Activated CD4-positive, alpha-beta memory T cell treated with anti-CD3 and anti-CD28 coated beads, Interleukin-2, amount 10 ng/mL, durations not matched to agents 7 days and 5 days (primary cell): ENCODE measurements around the gene GIMAP7. TPM values are rescaled to one million over a fixed set of nuclear protein-coding genes. Genes with fewer than 3 reads are reported as not detected.
A peak's percentile ranks its signal among the peaks of the same experiment; 100 is the strongest.

ENCODE experiments used
- CTCF ChIA-PET: fragments of 350-600 bp; sonication (Branson Sonifier 250); formaldehyde crosslinking; loops from one replicate; lab custom pipeline; 2021; ENCODE audit warnings: antibody characterized with exemption, inconsistent platforms; lab: Charles Lee
- POLR2A ChIA-PET: fragments of 350-600 bp; sonication (Branson Sonifier 250); formaldehyde crosslinking; loops from one replicate; lab custom pipeline; 2021; ENCODE audit warnings: antibody characterized with exemption; lab: Charles Lee
- DNase-seq: peaks from one replicate; pipeline ENCODE4 v3.0.0-alpha.2; 2020
- H3K27ac Mint-ChIP-seq: one replicate; pipeline ENCODE4 v1.8.0; 2021; ENCODE audit warnings: mild to moderate bottlenecking, mixed read lengths
- H3K27me3 Mint-ChIP-seq: one replicate; pipeline ENCODE4 v1.8.0; 2021; ENCODE audit warnings: mixed read lengths
- H3K36me3 Mint-ChIP-seq: one replicate; pipeline ENCODE4 v1.8.0; 2021; ENCODE audit warnings: low read depth, mixed read lengths
- H3K4me1 Mint-ChIP-seq: one replicate; pipeline ENCODE4 v1.8.0; 2021; ENCODE audit warnings: mixed read lengths
- H3K4me3 Mint-ChIP-seq: one replicate; pipeline ENCODE4 v1.8.0; 2021; ENCODE audit warnings: mild to moderate bottlenecking, mixed read lengths
- H3K9me3 Mint-ChIP-seq: one replicate; pipeline ENCODE4 v1.8.0; 2021; ENCODE audit warnings: mixed read lengths
- total RNA-seq, 2 experiments: library from RNA; stranded (reverse); gene quantifications; one replicate each; pipeline ENCODE4 v1.2.3, GENCODE V29; 2021

The GIMAP7 gene
- total RNA-seq, 2 experiments from 2014 or later, result 169 to 171 TPM

DNA sequence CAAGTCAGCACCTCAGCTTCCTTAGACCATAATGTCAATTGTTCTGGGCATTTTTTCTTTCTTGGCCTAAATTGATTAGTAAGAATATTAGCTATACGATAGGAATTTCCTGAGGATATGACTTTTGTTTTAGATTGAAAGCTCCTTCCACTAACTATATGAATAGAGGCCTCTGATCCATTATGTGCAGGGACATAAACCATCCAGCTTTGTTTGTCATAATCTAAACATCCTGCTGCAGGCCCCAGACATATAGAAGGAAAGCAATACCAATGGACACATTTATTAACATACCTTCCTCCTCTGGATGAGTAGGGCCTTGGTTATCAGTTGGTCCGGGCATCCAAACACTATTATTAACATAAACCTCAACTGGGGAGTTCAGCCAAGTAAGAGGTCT is 48.2 kb downstream of the GIMAP7 start:
- Mint-ChIP-seq H3K9me3 (peaks cover 35% of the 10 kb centered on the region), H3K27me3 (no peaks in the 10 kb centered on the region), H3K36me3 (peaks cover 63% of the 10 kb centered on the region), H3K27ac (peak overlapping the region; percentile 78), H3K4me3 (no peak overlapping the region), H3K4me1 (peaks cover 54% of the 10 kb centered on the region)
- ChIA-PET POLR2A (interaction anchor here (0.9 to 1.9 kb wide), 5 partner anchors 10 to 192 kb away, joined by 3 to 7 read pairs (median 4); no protein-coding TSS in a partner anchor), CTCF (interaction anchor here (0.8 to 4.9 kb wide), 3 partner anchors 48 to 178 kb away, joined by 3 to 21 read pairs (median 3); partner anchors contain the start of gene GIMAP7)
- no peak for DNase-seq

DNA sequence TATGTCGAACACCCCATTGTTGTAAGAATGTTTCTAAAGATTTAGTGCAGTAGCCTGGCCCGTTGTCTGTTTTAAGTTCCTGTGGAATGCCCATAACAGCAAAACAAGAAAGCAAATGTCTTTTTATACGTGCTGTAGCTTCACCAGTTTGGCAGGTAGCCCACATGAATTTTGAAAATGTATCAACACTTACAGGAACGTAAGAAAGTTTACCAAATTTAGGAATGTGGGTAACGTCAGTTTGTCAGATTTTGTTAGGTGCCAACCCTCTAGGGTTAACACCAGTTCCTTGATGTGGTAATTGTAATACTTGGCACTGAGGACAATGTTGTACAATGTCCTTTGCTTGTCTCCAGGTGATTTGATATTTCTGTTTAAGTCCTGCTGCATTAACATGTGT is 49.3 kb downstream of the GIMAP7 start:
- peaks cover 27% of the 10 kb centered on the region for H3K9me3 Mint-ChIP-seq
- POLR2A ChIA-PET, result interaction anchor here (1.0 to 1.8 kb wide), 5 partner anchors 9 to 175 kb away, joined by 3 to 5 read pairs (median 4); partner anchors contain the start of gene GIMAP1
- H3K4me1 Mint-ChIP-seq, result peaks cover 50% of the 10 kb centered on the region
- peak overlapping the region; percentile 8 for H3K4me3 Mint-ChIP-seq
- H3K27ac Mint-ChIP-seq, result peak overlapping the region; percentile 78
- peaks cover 63% of the 10 kb centered on the region for H3K36me3 Mint-ChIP-seq
- CTCF ChIA-PET, result interaction anchor here (0.7 to 4.9 kb wide), 4 partner anchors 112 to 191 kb away, joined by 3 to 21 read pairs (median 3); partner anchors contain the start of gene GIMAP8
- H3K27me3 Mint-ChIP-seq, result no peaks in the 10 kb centered on the region
- no peak for DNase-seq

DNA sequence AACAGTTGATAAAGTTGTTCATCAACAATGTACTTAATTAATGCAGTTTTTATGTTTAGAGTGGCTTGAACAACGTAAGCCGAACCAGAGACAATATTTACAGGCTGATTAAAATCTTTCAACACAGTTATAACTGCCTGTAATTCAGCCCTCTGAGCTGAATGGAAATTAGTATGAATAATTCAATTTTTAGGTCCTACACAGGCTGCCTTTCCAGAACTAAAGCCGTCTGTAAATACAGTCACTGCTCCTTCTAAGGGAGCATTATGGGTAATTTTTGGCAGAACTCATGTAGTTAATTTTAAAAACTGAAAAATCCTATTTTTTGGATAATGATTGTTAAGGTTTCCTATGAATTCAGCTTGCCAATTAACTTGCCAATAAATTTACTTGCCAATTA is 49.9 kb downstream of the GIMAP7 start:
- Mint-ChIP-seq H3K9me3 (peaks cover 25% of the 10 kb centered on the region), H3K27ac (peak overlapping the region; percentile 78), H3K4me1 (peaks cover 55% of the 10 kb centered on the region), H3K27me3 (no peaks in the 10 kb centered on the region), H3K4me3 (no peak overlapping the region), H3K36me3 (peaks cover 64% of the 10 kb centered on the region)
- CTCF ChIA-PET, result interaction anchor here (0.7 to 4.9 kb wide), 5 partner anchors 113 to 193 kb away, joined by 3 to 21 read pairs (median 3); partner anchors contain the start of gene GIMAP8
- no peak for DNase-seq
- POLR2A ChIA-PET, result interaction anchor here (1.0 to 1.5 kb wide), 5 partner anchors 50 to 178 kb away, joined by 3 to 4 read pairs (median 4); partner anchors contain the start of genes GIMAP1 and GIMAP7

DNA sequence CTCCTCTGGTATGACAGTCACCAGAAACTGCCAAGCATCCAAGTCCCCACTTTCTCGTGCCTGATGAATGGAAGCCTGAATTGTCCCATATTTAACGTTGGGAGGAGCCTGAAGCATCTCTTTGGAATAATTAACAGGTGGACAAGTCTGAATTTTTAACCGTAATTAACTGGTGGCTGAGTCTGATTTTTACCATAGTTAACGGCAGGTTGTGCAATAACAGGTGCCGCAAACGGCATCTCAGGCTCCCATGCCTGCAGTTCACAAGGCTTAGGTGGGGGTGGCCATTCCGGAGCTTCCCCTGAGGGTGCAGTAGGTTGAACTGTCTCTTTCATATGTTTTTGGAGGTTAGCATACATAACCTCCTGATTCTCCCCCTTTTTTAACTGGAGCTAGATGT is 50.6 kb downstream of the GIMAP7 start:
- H3K9me3 Mint-ChIP-seq, result peaks cover 20% of the 10 kb centered on the region
- no peak overlapping the region for H3K27ac Mint-ChIP-seq
- ChIA-PET CTCF (interaction anchor here (1.2 to 4.9 kb wide), 3 partner anchors 114 to 192 kb away, joined by 3 to 21 read pairs (median 3); no protein-coding TSS in a partner anchor), POLR2A (interaction anchor here (1.0 to 1.5 kb wide), 4 partner anchors 50 to 177 kb away, joined by 3 to 4 read pairs (median 4); partner anchors contain the start of genes GIMAP1 and GIMAP7)
- H3K27me3 Mint-ChIP-seq, result no peaks in the 10 kb centered on the region
- H3K4me3 Mint-ChIP-seq, result no peak overlapping the region
- peaks cover 61% of the 10 kb centered on the region for H3K4me1 Mint-ChIP-seq
- no peak for DNase-seq
- peaks cover 66% of the 10 kb centered on the region for H3K36me3 Mint-ChIP-seq

DNA sequence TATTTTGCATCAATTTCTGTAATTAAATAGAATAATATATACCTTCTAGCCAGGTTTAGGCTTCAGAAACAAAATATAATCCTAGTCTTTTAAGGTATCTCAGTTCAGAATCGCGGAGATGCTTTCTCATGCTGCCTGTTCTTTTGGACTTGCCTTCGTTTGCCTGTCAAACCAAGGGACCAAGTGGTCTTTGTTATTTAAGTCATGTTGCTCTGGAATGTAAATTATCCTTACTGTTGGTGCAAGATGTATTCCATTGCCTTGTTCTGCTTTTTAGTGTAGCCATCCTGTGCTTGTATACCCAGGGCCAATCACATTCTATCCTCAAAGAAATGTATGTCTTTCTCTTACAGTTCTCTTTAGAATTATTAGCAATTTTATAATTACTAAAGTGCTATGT is 51.5 kb downstream of the GIMAP7 start:
- peaks cover 67% of the 10 kb centered on the region for H3K36me3 Mint-ChIP-seq
- peaks cover 14% of the 10 kb centered on the region for H3K9me3 Mint-ChIP-seq
- DNase-seq, result no peak
- peak overlapping the region; percentile 16 for H3K4me3 Mint-ChIP-seq
- POLR2A ChIA-PET, result interaction anchor here (0.9 to 4.8 kb wide), 7 partner anchors 10 to 166 kb away, joined by 3 to 68 read pairs (median 7); partner anchors contain the start of genes GIMAP1 and GIMAP7
- H3K27me3 Mint-ChIP-seq, result no peaks in the 10 kb centered on the region
- CTCF ChIA-PET, result interaction anchor here (3.5 to 4.3 kb wide), 2 partner anchors 151 to 190 kb away, joined by 17 to 39 read pairs; partner anchors contain the start of gene GIMAP1
- H3K27ac Mint-ChIP-seq, result no peak overlapping the region
- peaks cover 68% of the 10 kb centered on the region for H3K4me1 Mint-ChIP-seq

DNA sequence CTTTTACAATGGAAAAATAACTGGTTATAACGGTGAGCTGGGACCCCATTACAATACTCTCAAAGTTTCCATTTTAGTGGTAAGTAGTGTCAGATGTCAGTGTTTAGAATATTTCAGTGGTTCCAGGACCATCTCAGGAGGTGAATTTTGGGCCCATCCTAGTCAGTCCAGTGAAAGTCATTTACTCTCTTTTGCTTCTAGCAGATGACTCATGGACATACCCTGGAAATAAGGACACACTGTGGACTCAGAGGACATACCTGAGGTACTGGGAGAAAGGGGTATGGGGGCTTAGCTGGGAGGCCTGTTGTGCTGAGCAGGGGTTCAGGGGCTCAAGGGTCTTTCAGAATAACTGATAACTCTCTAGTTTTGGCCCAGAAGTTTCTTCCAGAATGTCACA is 51.9 kb downstream of the GIMAP7 start:
- Mint-ChIP-seq H3K9me3 (peaks cover 11% of the 10 kb centered on the region), H3K36me3 (peaks cover 68% of the 10 kb centered on the region), H3K4me3 (peak overlapping the region; percentile 95), H3K4me1 (peaks cover 70% of the 10 kb centered on the region), H3K27me3 (no peaks in the 10 kb centered on the region), H3K27ac (peak overlapping the region; percentile 93)
- CTCF ChIA-PET, result interaction anchor here (0.8 to 4.5 kb wide), 9 partner anchors 52 to 212 kb away, joined by 3 to 39 read pairs (median 5); partner anchors contain the start of genes GIMAP1 and GIMAP7
- POLR2A ChIA-PET, result interaction anchor here (0.6 to 5.8 kb wide), 30 partner anchors 10 to 189 kb away, joined by 3 to 112 read pairs (median 12); partner anchors contain the start of genes GIMAP1, GIMAP2, GIMAP5 and GIMAP6
- DNase-seq, result no peak

DNA sequence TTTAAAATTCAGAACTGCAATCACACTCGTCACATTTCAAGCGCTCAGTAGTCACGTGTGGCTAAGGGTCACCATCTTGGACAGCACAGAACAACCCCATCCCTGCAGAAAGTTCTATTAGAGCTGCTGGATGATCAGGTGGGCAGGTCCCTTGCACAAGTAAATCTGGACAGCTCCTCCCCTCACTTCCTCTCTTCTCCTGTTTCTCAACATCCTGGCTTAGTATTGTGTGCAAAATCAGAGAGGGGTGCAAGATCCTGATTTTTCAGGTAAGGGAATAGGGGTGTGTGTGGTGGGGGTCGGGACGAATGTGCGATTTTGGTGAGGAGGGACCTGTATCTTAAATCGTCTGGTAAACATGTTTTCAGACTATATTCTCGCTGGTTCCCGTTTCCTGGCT is 52.5 kb downstream of the GIMAP7 start, which contains the start of gene GIMAP4:
Gene GIMAP4 (plus strand): TSS at position 222 of the 400 bp plus-strand sequence. CDS start 2,512 bp downstream, outside the sequence.
- ChIA-PET POLR2A (interaction anchor here (0.6 to 5.8 kb wide), 32 partner anchors 11 to 188 kb away, joined by 3 to 112 read pairs (median 10); partner anchors contain the start of genes GIMAP1, GIMAP2, GIMAP5 and GIMAP6), CTCF (interaction anchor here (0.8 to 4.5 kb wide), 11 partner anchors 52 to 212 kb away, joined by 3 to 39 read pairs (median 5); partner anchors contain the start of genes GIMAP1, GIMAP6 and GIMAP7)
- Mint-ChIP-seq H3K27me3 (no peaks in the 10 kb centered on the region), H3K4me1 (peaks cover 70% of the 10 kb centered on the region), H3K4me3 (peak within 1 kb of the TSS; percentile 95), H3K9me3 (peaks cover 12% of the 10 kb centered on the region), H3K36me3 (peaks cover 69% of the 10 kb centered on the region), H3K27ac (peak within 1 kb of the TSS; percentile 93)
- peak; percentile 39 for DNase-seq

DNA sequence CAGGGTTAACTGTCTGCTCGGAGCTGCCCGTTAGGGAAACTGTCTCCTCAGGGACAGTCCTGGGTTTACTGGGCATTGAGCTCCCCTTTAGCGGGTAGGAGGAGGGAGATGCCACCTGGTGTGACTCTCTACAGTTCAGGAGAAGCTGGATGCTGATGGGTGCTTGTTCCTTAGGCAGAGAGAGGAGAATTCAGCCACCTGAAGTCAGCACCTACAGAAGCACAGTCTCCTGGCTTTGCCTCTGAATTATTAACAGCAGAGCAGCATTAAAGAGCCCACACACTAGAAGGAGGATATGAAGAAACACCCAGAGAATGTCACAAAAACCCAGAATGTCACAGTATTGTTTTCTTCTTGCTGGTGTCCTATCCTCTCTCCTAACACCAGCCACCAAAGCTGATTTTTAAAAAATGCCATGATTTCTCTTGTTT is 53.2 kb downstream of the GIMAP7 start:
- peaks cover 14% of the 10 kb centered on the region for H3K9me3 Mint-ChIP-seq
- H3K4me1 Mint-ChIP-seq, result peaks cover 71% of the 10 kb centered on the region
- H3K4me3 Mint-ChIP-seq, result peak overlapping the region; percentile 95
- DNase-seq, result no peak
- peaks cover 69% of the 10 kb centered on the region for H3K36me3 Mint-ChIP-seq
- peak overlapping the region; percentile 93 for H3K27ac Mint-ChIP-seq
- ChIA-PET POLR2A (interaction anchor here (0.6 to 5.8 kb wide), 31 partner anchors 12 to 187 kb away, joined by 3 to 112 read pairs (median 11); partner anchors contain the start of genes GIMAP1, GIMAP2, GIMAP5 and GIMAP6), CTCF (interaction anchor here (1.1 to 4.5 kb wide), 13 partner anchors 53 to 191 kb away, joined by 3 to 39 read pairs (median 6); partner anchors contain the start of genes GIMAP1, GIMAP6 and GIMAP7)
- no peaks in the 10 kb centered on the region for H3K27me3 Mint-ChIP-seq

DNA sequence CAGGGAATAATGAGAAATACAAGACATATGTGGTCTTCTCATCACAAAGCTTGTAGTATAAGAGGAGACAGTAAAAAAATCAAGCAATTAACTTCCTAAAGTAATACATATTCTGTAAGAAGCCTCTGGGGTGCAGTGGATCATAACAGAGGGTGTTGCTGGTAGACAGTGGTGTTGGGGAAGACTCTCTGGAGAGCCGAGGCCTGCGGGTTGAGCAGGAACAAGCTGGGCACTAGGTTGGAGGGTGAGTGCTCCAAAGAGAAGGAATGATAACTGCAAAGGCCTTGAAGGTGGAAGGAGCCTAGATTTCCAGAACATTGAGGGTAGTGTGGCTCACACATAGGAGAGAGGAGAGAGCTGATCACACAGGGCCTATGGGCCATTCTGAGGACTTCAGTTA is 54.0 kb downstream of the GIMAP7 start:
- peaks cover 21% of the 10 kb centered on the region for H3K9me3 Mint-ChIP-seq
- DNase-seq, result peak; percentile 50

DNA sequence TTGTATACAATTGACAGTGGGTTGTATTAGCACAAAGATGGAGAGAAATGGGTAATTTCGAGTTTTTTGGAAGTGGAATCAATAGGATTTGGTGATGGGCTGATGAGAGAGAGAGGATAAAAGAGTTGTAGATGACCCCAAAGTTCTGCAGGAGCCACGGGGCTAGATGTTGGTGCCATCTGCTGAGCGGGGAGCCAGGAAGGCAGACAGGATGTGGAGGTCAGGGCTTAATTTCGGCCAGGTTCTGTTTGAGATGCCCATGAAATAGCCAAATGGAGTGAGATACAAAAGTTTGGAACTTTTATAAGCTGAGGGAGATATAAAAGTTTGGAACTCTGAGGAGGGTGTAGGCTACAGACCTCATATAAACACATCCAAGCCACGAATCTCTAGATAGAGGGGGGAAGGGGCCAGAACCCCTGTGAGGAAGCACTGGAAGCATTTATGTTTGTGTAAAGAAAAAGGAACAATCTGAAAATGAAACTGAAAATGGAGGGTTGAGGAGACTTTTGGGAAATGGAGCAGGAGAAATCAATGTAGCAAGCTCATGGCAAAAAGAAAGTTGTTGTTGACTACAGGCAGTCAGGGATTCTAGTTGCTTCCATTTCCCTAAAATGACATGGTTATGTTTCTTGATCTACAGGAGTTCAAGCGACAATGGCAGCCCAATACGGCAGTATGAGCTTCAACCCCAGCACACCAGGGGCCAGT is 54.7 kb downstream of the GIMAP7 start:
- peaks cover 26% of the 10 kb centered on the region for H3K9me3 Mint-ChIP-seq
- no peak for DNase-seq
- no peaks in the 10 kb centered on the region for H3K27me3 Mint-ChIP-seq
- POLR2A ChIA-PET, result interaction anchor here (1.1 to 5.8 kb wide), 29 partner anchors 11 to 186 kb away, joined by 3 to 112 read pairs (median 7); partner anchors contain the start of genes GIMAP1, GIMAP2, GIMAP5 and GIMAP6
- peak overlapping the region; percentile 95 for H3K4me3 Mint-ChIP-seq
- H3K4me1 Mint-ChIP-seq, result peaks cover 62% of the 10 kb centered on the region
- CTCF ChIA-PET, result interaction anchor here (1.1 to 4.5 kb wide), 13 partner anchors 49 to 187 kb away, joined by 3 to 39 read pairs (median 5); partner anchors contain the start of genes GIMAP1 and GIMAP2
- peaks cover 71% of the 10 kb centered on the region for H3K36me3 Mint-ChIP-seq
- H3K27ac Mint-ChIP-seq, result peak overlapping the region; percentile 93

More for the DNA sequence above, 54.0 kb downstream of the GIMAP7 start:
- H3K4me3 Mint-ChIP-seq, result peak overlapping the region; percentile 95
- peak overlapping the region; percentile 93 for H3K27ac Mint-ChIP-seq
- ChIA-PET POLR2A (interaction anchor here (1.0 to 5.8 kb wide), 25 partner anchors 11 to 186 kb away, joined by 3 to 112 read pairs (median 14); partner anchors contain the start of genes GIMAP1, GIMAP2, GIMAP5 and GIMAP6), CTCF (interaction anchor here (1.1 to 4.5 kb wide), 16 partner anchors 48 to 187 kb away, joined by 3 to 39 read pairs (median 5); partner anchors contain the start of genes GIMAP1, GIMAP2, GIMAP6 and GIMAP7)
- H3K36me3 Mint-ChIP-seq, result peaks cover 69% of the 10 kb centered on the region
- no peaks in the 10 kb centered on the region for H3K27me3 Mint-ChIP-seq
- peaks cover 66% of the 10 kb centered on the region for H3K4me1 Mint-ChIP-seq
